Measurements from ENCODE around the gene AVEN.

The AVEN gene

GRCh38 chr15:33908406-33908805 lies 130.6 kb downstream of the AVEN start:
- no peak for DNase-seq

- no peak for DNase-seq
Measured at GRCh38 chr15:33907326-33907725, 131.7 kb downstream of the AVEN start.

- no peak for DNase-seq
Measured at GRCh38 chr15:33903661-33904060, 135.3 kb downstream of the AVEN start.

GRCh38 chr15:33902043-33902442 lies 137.0 kb downstream of the AVEN start:
- no peak for DNase-seq

GRCh38 chr15:33894193-33894592 lies 144.8 kb downstream of the AVEN start:
- no peak for DNase-seq

GRCh38 chr15:33888176-33888575 lies 150.8 kb downstream of the AVEN start:
- no peak for DNase-seq

- no peak for DNase-seq
Measured at GRCh38 chr15:33882921-33883320, 156.1 kb downstream of the AVEN start.

GRCh38 chr15:33874156-33874555 lies 164.8 kb downstream of the AVEN start:
- no peak for DNase-seq

- DNase-seq = no peak
Measured at GRCh38 chr15:33872416-33873106, 166.4 kb downstream of the AVEN start.

GRCh38 chr15:33871980-33872379 lies 167.0 kb downstream of the AVEN start:
- DNase-seq = no peak

GRCh38 chr15:33866101-33866737 lies 172.8 kb downstream of the AVEN start:
- DNase-seq = no peak

- DNase-seq = no peak
Measured at GRCh38 chr15:33865416-33865815, 173.6 kb downstream of the AVEN start.

- DNase-seq = no peak
Measured at GRCh38 chr15:33864360-33865075, 174.5 kb downstream of the AVEN start.

- DNase-seq = no peak
Measured at GRCh38 chr15:33860754-33861153, 178.2 kb downstream of the AVEN start.

GRCh38 chr15:33859992-33860545 lies 178.9 kb downstream of the AVEN start:
- DNase-seq = no peak

GRCh38 chr15:33858836-33859235 lies 180.2 kb downstream of the AVEN start:
- DNase-seq = no peak

- DNase-seq = no peak
Measured at GRCh38 chr15:33857726-33858125, 181.3 kb downstream of the AVEN start.

- no peak for DNase-seq
Measured at GRCh38 chr15:33852570-33852969, 186.4 kb downstream of the AVEN start.

GRCh38 chr15:33852094-33852493 lies 186.9 kb downstream of the AVEN start:
- no peak for DNase-seq

- DNase-seq = no peak
Measured at GRCh38 chr15:33851079-33851478, 187.9 kb downstream of the AVEN start.

- no peak for DNase-seq
Measured at GRCh38 chr15:33848011-33848410, 191.0 kb downstream of the AVEN start.

GRCh38 chr15:33846862-33847261 lies 192.1 kb downstream of the AVEN start:
- no peak for DNase-seq

- no peak for DNase-seq
Measured at GRCh38 chr15:33846142-33846541, 192.9 kb downstream of the AVEN start.

GRCh38 chr15:33844597-33844996 lies 194.4 kb downstream of the AVEN start:
- DNase-seq = no peak

Measured in activated CD4-positive, alpha-beta T cell treated with anti-CD3 and anti-CD28 coated beads, Interleukin-2, amount 50 U/mL, for 4 hours (primary cell).